Activated T-helper 9 cell treated with anti-CD3 and anti-CD28 coated beads, Interleukin-2, amount 50 U/mL, for 16 hours (primary cell): ENCODE measurements around the gene DNAI7.

Experiments
- DNase-seq: peaks from one replicate; pipeline ENCODE4 v3.0.0-alpha.2; 2020; ENCODE audit warnings: low read depth

Gene DNAI7

GRCh38 chr12:25100194-25101091 is 94.5 kb downstream of the DNAI7 start:
- DNase-seq: no peak

- no peak for DNase-seq
Observed at GRCh38 chr12:25099010-25099409, 96.0 kb downstream of the DNAI7 start.

- no peak for DNase-seq
Observed at GRCh38 chr12:25089738-25090137, 105.2 kb downstream of the DNAI7 start.

GRCh38 chr12:25087596-25087995 is 107.4 kb downstream of the DNAI7 start:
- no peak for DNase-seq

GRCh38 chr12:25084816-25085215 is 110.1 kb downstream of the DNAI7 start:
- DNase-seq: no peak

GRCh38 chr12:25083211-25083610 is 111.7 kb downstream of the DNAI7 start:
- DNase-seq: no peak

GRCh38 chr12:25082628-25083027 is 112.3 kb downstream of the DNAI7 start:
- DNase-seq: no peak

GRCh38 chr12:25079393-25079792 is 115.6 kb downstream of the DNAI7 start:
- DNase-seq: no peak

GRCh38 chr12:25074954-25075353 is 120.0 kb downstream of the DNAI7 start:
- DNase-seq: no peak

- no peak for DNase-seq
Observed at GRCh38 chr12:25074113-25074512, 120.8 kb downstream of the DNAI7 start.

- DNase-seq: no peak
Observed at GRCh38 chr12:25072906-25073650, 121.9 kb downstream of the DNAI7 start.

- no peak for DNase-seq
Observed at GRCh38 chr12:25071366-25071765, 123.6 kb downstream of the DNAI7 start.

- no peak for DNase-seq
Observed at GRCh38 chr12:25069224-25069623, 125.7 kb downstream of the DNAI7 start.

- no peak for DNase-seq
Observed at GRCh38 chr12:25065035-25065434, 129.9 kb downstream of the DNAI7 start.

- no peak for DNase-seq
Observed at GRCh38 chr12:25063873-25064628, 130.9 kb downstream of the DNAI7 start.

- DNase-seq: no peak
Observed at GRCh38 chr12:25058658-25059058, 136.3 kb downstream of the DNAI7 start.
